Bronchial epithelial cell (primary cell): ENCODE results near the gene SNHG17. TPM values are rescaled to one million over a fixed set of nuclear protein-coding genes. Genes with fewer than 3 reads are reported as not detected.
"Not testable (repeated sequence)": the region's sequence is repeated elsewhere in the genome, so short reads cannot be mapped to it uniquely, and the experiment has no call there.

Source experiments
- DNase-seq: peaks from one replicate; pipeline ENCODE4 v3.0.0-alpha.2; 2010; ENCODE audit warnings: low read depth
- FAIRE-seq: peaks from 2 replicates; lab custom pipeline; 2011; peaks lifted over from hg19 to GRCh38; lab: Jason Lieb, UNC
- H3K27me3 ChIP-seq: 2 replicates; pipeline ENCODE4 v1.5.1; 2011; ENCODE audit warnings: low read length; ENCODE audit not compliant: control insufficient read depth, insufficient read depth
- H3K36me3 ChIP-seq: 2 replicates; pipeline ENCODE4 v1.5.1; 2011; ENCODE audit warnings: low read length; ENCODE audit not compliant: control insufficient read depth, insufficient read depth
- H3K4me3 ChIP-seq: 2 replicates; pipeline ENCODE4 v1.5.1; 2011; ENCODE audit warnings: mild to moderate bottlenecking, low read depth, low read length, control low read depth
- CTCF ChIP-seq: IDR thresholded peaks from 2 replicates; pipeline ENCODE4 v1.5.1; 2011; ENCODE audit warnings: mild to moderate bottlenecking, moderate library complexity, low read length, control low read depth, inconsistent platforms; ENCODE audit not compliant: insufficient read depth, severe bottlenecking
- total RNA-seq: library from RNA; depleted of rRNA; stranded (reverse); fragments of >200 nt; gene quantifications from 2 replicates; pipeline ENCODE4 v1.2.1, GENCODE V29; 2014

Gene SNHG17
- total RNA-seq, 1 donor from 2014 or later = 19.5 TPM

GRCh38 chr20:38407321-38407720, 27.8 kb downstream of the SNHG17 start:
- TF ChIP-seq CTCF = no peak
- H3K36me3 ChIP-seq = no peaks in the 10 kb centered on the region
- no peak for DNase-seq
- no peak overlapping the region for H3K4me3 ChIP-seq
- no peaks in the 10 kb centered on the region for H3K27me3 ChIP-seq
- FAIRE-seq = no peak

GRCh38 chr20:38406476-38406875, 28.7 kb downstream of the SNHG17 start:
- Histone ChIP-seq H3K36me3 (no peaks in the 10 kb centered on the region), H3K27me3 (no peaks in the 10 kb centered on the region), H3K4me3 (no peak overlapping the region)
- TF ChIP-seq CTCF = no peak
- FAIRE-seq (no peak), DNase-seq (no peak)

- no peak for DNase-seq
- no peak for TF ChIP-seq CTCF
These were observed 30.0 kb downstream of the SNHG17 start for GRCh38 chr20:38405132-38405531.

GRCh38 chr20:38404016-38404415, 31.1 kb downstream of the SNHG17 start:
- DNase-seq (no peak), FAIRE-seq (no peak)
- no peaks in the 10 kb centered on the region for H3K36me3 ChIP-seq
- TF ChIP-seq CTCF = no peak
- no peaks in the 10 kb centered on the region for H3K27me3 ChIP-seq
- H3K4me3 ChIP-seq = no peak overlapping the region

More at GRCh38 chr20:38405132-38405531, 30.0 kb downstream of the SNHG17 start:
- no peaks in the 10 kb centered on the region for H3K27me3 ChIP-seq
- H3K4me3 ChIP-seq = no peak overlapping the region
- no peaks in the 10 kb centered on the region for H3K36me3 ChIP-seq
- no peak for FAIRE-seq

GRCh38 chr20:38402816-38403215, 32.3 kb downstream of the SNHG17 start:
- no peaks in the 10 kb centered on the region for H3K27me3 ChIP-seq
- FAIRE-seq (no peak), DNase-seq (no peak)
- TF ChIP-seq CTCF = no peak
- H3K4me3 ChIP-seq = no peak overlapping the region
- H3K36me3 ChIP-seq = no peaks in the 10 kb centered on the region

GRCh38 chr20:38402089-38402488, 33.0 kb downstream of the SNHG17 start:
- Histone ChIP-seq H3K27me3 (no peaks in the 10 kb centered on the region), H3K4me3 (no peak overlapping the region), H3K36me3 (no peaks in the 10 kb centered on the region)
- TF ChIP-seq CTCF = no peak
- FAIRE-seq (no peak), DNase-seq (no peak)

GRCh38 chr20:38395751-38396395, 39.3 kb downstream of the SNHG17 start:
- H3K4me3 ChIP-seq, H3K36me3 ChIP-seq, H3K27me3 ChIP-seq, FAIRE-seq, DNase-seq: not testable (repeated sequence)
